Nephron (organoid): ENCODE data around the gene ODF2L.
"Not testable (repeated sequence)": the region's sequence is repeated elsewhere in the genome, so short reads cannot be mapped to it uniquely, and the experiment has no call there.

Experiments used
- H3K27ac Mint-ChIP-seq, 3 experiments: 2 replicates each; pipeline ENCODE4 v1.8.0; 2020; ENCODE audit warnings: mixed read lengths in 3 of 3, mild to moderate bottlenecking in 2 of 3, moderate library complexity in 1 of 3
- H3K27me3 Mint-ChIP-seq: 2 replicates; pipeline ENCODE4 v1.8.0; 2021; ENCODE audit warnings: low read depth, mild to moderate bottlenecking, moderate library complexity, mixed read lengths
- H3K36me3 Mint-ChIP-seq: 2 replicates; pipeline ENCODE4 v1.8.0; 2020; ENCODE audit warnings: low read depth, mixed read lengths
- H3K4me1 Mint-ChIP-seq: 2 replicates; pipeline ENCODE4 v1.8.0; 2020; ENCODE audit warnings: mixed read lengths
- H3K4me3 Mint-ChIP-seq, 3 experiments: 2 replicates each; pipeline ENCODE4 v1.8.0; 2020; ENCODE audit warnings: mild to moderate bottlenecking in 3 of 3, mixed read lengths in 3 of 3, moderate library complexity in 2 of 3
- H3K9me3 Mint-ChIP-seq: 2 replicates; pipeline ENCODE4 v1.8.0; 2020; ENCODE audit warnings: mixed read lengths
- TF ChIP-seq, protein P1 (sequence below), 3 experiments: fragments of 200-600 bp; sonication (generic); IDR thresholded peaks; one replicate each; pipeline ENCODE4 v1.5.0; 2021; ENCODE audit warnings: antibody characterized with exemption in 3 of 3; ENCODE audit not compliant: unreplicated experiment in 3 of 3

Gene ODF2L

DNA sequence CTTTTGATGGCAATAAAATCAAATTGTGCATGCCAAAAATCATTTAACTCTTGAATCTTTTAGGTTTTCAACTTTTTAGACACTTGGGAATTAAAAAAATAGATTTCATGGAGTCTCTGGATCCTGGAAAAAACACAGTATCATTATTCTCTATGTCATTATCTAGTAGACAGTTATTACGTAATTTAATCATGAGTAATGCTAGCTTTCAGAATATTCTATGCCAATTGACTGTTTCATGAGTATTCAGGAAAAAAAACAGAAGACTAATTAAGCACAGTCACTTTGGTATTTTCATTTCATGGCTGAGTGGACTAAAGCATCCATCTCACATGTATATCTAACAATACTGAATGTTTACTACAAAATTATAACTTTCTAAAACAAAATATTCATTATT lies 44.0 kb downstream of the ODF2L start:
- peaks cover 56% of the 10 kb centered on the region for H3K36me3 Mint-ChIP-seq
- TF ChIP-seq, protein P1, sequence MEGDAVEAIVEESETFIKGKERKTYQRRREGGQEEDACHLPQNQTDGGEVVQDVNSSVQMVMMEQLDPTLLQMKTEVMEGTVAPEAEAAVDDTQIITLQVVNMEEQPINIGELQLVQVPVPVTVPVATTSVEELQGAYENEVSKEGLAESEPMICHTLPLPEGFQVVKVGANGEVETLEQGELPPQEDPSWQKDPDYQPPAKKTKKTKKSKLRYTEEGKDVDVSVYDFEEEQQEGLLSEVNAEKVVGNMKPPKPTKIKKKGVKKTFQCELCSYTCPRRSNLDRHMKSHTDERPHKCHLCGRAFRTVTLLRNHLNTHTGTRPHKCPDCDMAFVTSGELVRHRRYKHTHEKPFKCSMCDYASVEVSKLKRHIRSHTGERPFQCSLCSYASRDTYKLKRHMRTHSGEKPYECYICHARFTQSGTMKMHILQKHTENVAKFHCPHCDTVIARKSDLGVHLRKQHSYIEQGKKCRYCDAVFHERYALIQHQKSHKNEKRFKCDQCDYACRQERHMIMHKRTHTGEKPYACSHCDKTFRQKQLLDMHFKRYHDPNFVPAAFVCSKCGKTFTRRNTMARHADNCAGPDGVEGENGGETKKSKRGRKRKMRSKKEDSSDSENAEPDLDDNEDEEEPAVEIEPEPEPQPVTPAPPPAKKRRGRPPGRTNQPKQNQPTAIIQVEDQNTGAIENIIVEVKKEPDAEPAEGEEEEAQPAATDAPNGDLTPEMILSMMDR (IDR thresholded peaks at IDR 0.05; ENCODE audit: unreplicated experiment in 3 of 3) = no peak
- H3K27ac Mint-ChIP-seq = no peak overlapping the region
- no peaks in the 10 kb centered on the region for H3K4me1 Mint-ChIP-seq
- H3K4me3 Mint-ChIP-seq = no peak overlapping the region
- peaks cover 3% of the 10 kb centered on the region for H3K9me3 Mint-ChIP-seq
- H3K27me3 Mint-ChIP-seq = no peaks in the 10 kb centered on the region

DNA sequence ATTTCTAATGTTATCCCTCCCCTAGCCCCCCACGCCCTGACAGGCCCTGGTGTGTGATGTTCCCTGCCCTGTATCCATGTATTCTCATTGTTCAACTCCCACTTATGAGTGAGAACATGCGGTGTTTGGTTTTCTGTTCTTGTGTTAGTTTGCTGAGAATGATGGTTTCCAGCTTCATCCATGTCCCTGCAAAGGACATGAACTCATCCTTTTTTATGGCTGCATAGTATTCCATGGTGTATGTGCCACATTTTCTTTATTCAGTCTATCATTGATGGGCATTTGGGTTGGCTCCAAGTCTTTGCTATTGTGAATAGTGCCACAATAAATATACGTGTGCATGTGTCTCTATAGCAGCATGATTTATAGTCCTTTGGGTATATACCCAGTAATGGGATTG lies 45.9 kb downstream of the ODF2L start:
- not testable (repeated sequence) for H3K4me1 Mint-ChIP-seq, H3K27ac Mint-ChIP-seq, H3K9me3 Mint-ChIP-seq, H3K27me3 Mint-ChIP-seq, H3K4me3 Mint-ChIP-seq
- peaks cover 52% of the 10 kb centered on the region for H3K36me3 Mint-ChIP-seq

DNA sequence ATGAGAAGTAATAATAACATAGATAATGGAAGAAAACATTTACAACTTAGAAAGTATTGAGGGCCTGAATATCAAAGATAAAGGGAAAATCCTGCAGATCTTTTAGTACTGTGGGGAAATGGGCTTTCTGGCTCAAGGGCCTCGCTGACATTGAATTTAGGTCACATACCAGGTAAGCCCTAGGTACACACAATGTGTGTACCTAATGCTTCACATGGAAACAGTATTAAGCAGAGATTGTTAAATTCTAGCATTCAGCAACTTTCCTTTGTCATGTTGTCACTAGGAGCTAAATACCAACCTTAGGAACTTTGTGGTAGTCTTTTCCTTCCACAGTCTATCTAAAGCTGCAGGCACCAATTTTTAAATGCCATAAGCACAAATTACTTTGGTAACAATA lies 49.7 kb downstream of the ODF2L start:
- Mint-ChIP-seq H3K27me3 (peaks cover 6% of the 10 kb centered on the region), H3K27ac (no peak overlapping the region), H3K4me1 (no peaks in the 10 kb centered on the region), H3K9me3 (peaks cover 11% of the 10 kb centered on the region), H3K4me3 (no peak overlapping the region), H3K36me3 (peaks cover 28% of the 10 kb centered on the region)
- TF ChIP-seq, protein P1 (IDR thresholded peaks at IDR 0.05; ENCODE audit: unreplicated experiment in 3 of 3) = no peak

DNA sequence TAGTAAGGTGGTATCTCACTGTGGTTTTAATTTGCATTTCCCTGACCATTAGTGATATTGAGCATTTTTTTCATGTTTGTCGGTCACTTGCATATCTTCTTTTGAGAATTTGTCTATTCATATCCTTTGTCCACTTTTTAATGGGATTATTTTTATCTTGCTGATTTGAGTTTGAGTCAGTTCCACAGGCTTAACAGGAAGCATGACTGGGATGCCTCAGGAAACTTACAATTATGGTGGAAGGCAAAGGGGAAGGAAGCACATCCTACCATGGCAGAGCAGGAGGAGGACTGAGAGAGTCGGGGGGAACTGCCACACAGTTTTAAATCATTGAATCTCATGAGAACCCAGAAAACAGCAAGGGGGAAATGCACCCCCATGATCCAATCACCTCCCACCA lies 51.1 kb downstream of the ODF2L start:
- TF ChIP-seq, protein P1 (IDR thresholded peaks at IDR 0.05; ENCODE audit: unreplicated experiment in 3 of 3) = no peak
- Mint-ChIP-seq H3K9me3 (peaks cover 10% of the 10 kb centered on the region), H3K27ac (no peak overlapping the region), H3K36me3 (peaks cover 17% of the 10 kb centered on the region), H3K4me1 (no peaks in the 10 kb centered on the region), H3K27me3 (peaks cover 6% of the 10 kb centered on the region), H3K4me3 (no peak overlapping the region)

DNA sequence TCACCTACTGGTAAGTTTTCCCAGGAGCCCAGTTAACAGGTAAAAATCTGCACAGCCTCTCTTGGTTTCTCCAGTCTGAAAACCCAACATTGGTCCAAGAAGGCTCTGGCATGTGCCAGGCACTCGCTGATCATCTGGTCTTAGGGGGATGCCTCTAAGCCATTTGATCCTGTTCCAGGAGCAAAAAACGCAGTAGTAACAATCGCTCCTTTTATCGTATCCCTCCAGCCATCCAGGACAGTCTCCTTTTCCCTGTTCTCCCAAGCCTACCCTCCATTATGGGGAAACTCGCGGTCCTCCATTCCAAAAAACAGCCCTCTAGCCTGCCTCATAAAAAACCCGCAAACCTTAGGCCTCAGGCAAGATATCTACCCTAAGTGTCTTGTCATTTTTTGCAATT lies 56.2 kb downstream of the ODF2L start:
- no peak overlapping the region for H3K27ac Mint-ChIP-seq
- TF ChIP-seq, protein P1 (IDR thresholded peaks at IDR 0.05; ENCODE audit: unreplicated experiment in 3 of 3) = no peak
- H3K36me3 Mint-ChIP-seq = peaks cover under 1% of the 10 kb centered on the region
- no peaks in the 10 kb centered on the region for H3K4me1 Mint-ChIP-seq
- peaks cover 6% of the 10 kb centered on the region for H3K27me3 Mint-ChIP-seq
- peaks cover 7% of the 10 kb centered on the region for H3K9me3 Mint-ChIP-seq
- H3K4me3 Mint-ChIP-seq = no peak overlapping the region

DNA sequence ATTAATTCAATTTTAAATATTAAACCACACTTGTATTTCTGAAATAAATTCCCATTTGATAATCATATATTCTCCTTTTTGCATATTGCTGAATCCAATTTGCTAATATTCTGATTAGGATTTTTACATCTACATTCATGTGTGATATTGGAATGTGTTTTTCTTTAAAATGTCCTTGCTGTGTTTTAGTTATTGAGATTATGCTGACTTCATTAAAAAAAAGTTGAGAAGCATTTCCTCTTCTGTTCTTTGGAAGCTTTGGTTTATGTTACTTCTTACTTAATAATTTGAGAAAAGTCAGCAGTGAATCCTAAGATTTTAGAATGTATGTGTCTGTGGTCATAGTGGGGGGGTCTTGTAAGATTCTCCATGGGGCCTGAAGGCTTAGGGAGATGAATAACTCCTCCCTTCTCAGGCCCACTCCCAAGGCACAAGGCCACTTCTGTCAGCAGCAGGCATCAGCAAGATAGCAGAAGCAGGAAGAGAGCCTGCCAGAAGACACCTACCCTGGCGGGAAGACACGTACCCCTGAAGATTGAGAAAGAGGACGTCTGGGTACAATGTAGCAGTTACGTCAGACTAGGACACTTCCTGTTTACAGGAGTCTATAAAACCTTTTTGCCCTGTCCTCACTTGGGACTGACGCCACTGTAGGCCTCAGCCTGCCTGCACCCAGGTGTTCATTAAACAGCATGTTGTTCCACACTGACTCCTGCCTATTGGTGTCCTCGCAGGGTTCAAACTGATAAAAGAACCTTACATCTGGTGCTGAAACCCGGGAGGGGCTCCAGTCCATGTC lies 56.9 kb downstream of the ODF2L start:
- H3K9me3 Mint-ChIP-seq = peaks cover 3% of the 10 kb centered on the region
- no peak overlapping the region for H3K27ac Mint-ChIP-seq
- no peaks in the 10 kb centered on the region for H3K36me3 Mint-ChIP-seq
- H3K27me3 Mint-ChIP-seq = peaks cover 6% of the 10 kb centered on the region
- no peak overlapping the region for H3K4me3 Mint-ChIP-seq
- TF ChIP-seq, protein P1 (IDR thresholded peaks at IDR 0.05; ENCODE audit: unreplicated experiment in 3 of 3) = no peak
- H3K4me1 Mint-ChIP-seq = no peaks in the 10 kb centered on the region
